Mesothelial cell of epicardium (in vitro differentiated cells): ENCODE results near the gene POLR1G. TPM values are rescaled to one million over a fixed set of nuclear protein-coding genes. Genes with fewer than 3 reads are reported as not detected.

Source experiments
- DNase-seq, 2 experiments: peaks; one replicate each; pipeline ENCODE4 v3.0.0; 2021; ENCODE audit warnings: low spot score in 2 of 2; ENCODE audit not compliant: unreplicated experiment in 2 of 2
- H3K27ac Mint-ChIP-seq: 2 replicates; pipeline ENCODE4 v1.8.0; 2021; ENCODE audit warnings: mixed read lengths
- H3K27me3 Mint-ChIP-seq: 2 replicates; pipeline ENCODE4 v1.8.0; 2021; ENCODE audit warnings: low read depth, mixed read lengths
- H3K36me3 Mint-ChIP-seq: 2 replicates; pipeline ENCODE4 v1.8.0; 2021; ENCODE audit warnings: mixed read lengths
- H3K4me1 Mint-ChIP-seq: 2 replicates; pipeline ENCODE4 v1.8.0; 2021; ENCODE audit warnings: mixed read lengths
- H3K4me3 Mint-ChIP-seq: 2 replicates; pipeline ENCODE4 v1.8.0; 2021; ENCODE audit warnings: mild to moderate bottlenecking, moderate library complexity, mixed read lengths
- H3K9me3 Mint-ChIP-seq: 2 replicates; pipeline ENCODE4 v1.8.0; 2021; ENCODE audit warnings: mixed read lengths
- CTCF ChIP-seq: fragments of 200-600 bp; sonication (generic); IDR thresholded peaks from one replicate; pipeline ENCODE4 v1.5.0; 2021; ENCODE audit warnings: antibody characterized with exemption; ENCODE audit not compliant: unreplicated experiment
- total RNA-seq: library from RNA; stranded (reverse); gene quantifications from 3 replicates; pipeline ENCODE4 v1.2.1, GENCODE V29; 2021

Gene POLR1G
- total RNA-seq, 1 donor from 2014 or later: 6.7 TPM

- TF ChIP-seq CTCF: no peak
- Mint-ChIP-seq H3K4me1 (no peaks in the 10 kb centered on the region), H3K27me3 (peaks cover under 1% of the 10 kb centered on the region), H3K9me3 (no peaks in the 10 kb centered on the region), H3K4me3 (no peak overlapping the region), H3K36me3 (peaks cover 7% of the 10 kb centered on the region), H3K27ac (no peak overlapping the region)
- DNase-seq: no peak
Observed at GRCh38 chr19:45391346-45391745, 15.1 kb upstream of the POLR1G start.

- TF ChIP-seq CTCF: no peak
- Mint-ChIP-seq H3K27me3 (no peaks in the 10 kb centered on the region), H3K27ac (peak overlapping the region; percentile 30), H3K4me3 (no peak overlapping the region), H3K9me3 (no peaks in the 10 kb centered on the region), H3K36me3 (peaks cover 7% of the 10 kb centered on the region), H3K4me1 (no peaks in the 10 kb centered on the region)
- DNase-seq: no peak
Observed at GRCh38 chr19:45391871-45392665, 14.4 kb upstream of the POLR1G start.

- no peak for DNase-seq
- Mint-ChIP-seq H3K9me3 (no peaks in the 10 kb centered on the region), H3K4me3 (no peak overlapping the region), H3K36me3 (peaks cover 4% of the 10 kb centered on the region), H3K4me1 (peaks cover 6% of the 10 kb centered on the region), H3K27ac (no peak overlapping the region), H3K27me3 (peaks cover 2% of the 10 kb centered on the region)
- TF ChIP-seq CTCF: no peak
Observed at GRCh38 chr19:45395821-45396617, 10.4 kb upstream of the POLR1G start.

- peaks cover 31% of the 10 kb centered on the region for H3K4me1 Mint-ChIP-seq
- H3K36me3 Mint-ChIP-seq: peaks cover 2% of the 10 kb centered on the region
- H3K27ac Mint-ChIP-seq: no peak overlapping the region
- peaks cover 31% of the 10 kb centered on the region for H3K27me3 Mint-ChIP-seq
- TF ChIP-seq CTCF: no peak
- no peaks in the 10 kb centered on the region for H3K9me3 Mint-ChIP-seq
- no peak overlapping the region for H3K4me3 Mint-ChIP-seq
- DNase-seq: no peak
Observed at GRCh38 chr19:45400192-45400591, 6.3 kb upstream of the POLR1G start.

GRCh38 chr19:45401815-45402214, 4.6 kb upstream of the POLR1G start:
- Mint-ChIP-seq H3K27me3 (peaks cover 33% of the 10 kb centered on the region), H3K27ac (no peak overlapping the region), H3K9me3 (no peaks in the 10 kb centered on the region), H3K4me3 (no peak overlapping the region), H3K36me3 (no peaks in the 10 kb centered on the region), H3K4me1 (peaks cover 41% of the 10 kb centered on the region)
- no peak for DNase-seq
- no peak for TF ChIP-seq CTCF
